Right lobe of liver (tissue), 6 donors: ENCODE results near the gene APBA1. TPM values are rescaled to one million over a fixed set of nuclear protein-coding genes. Genes with fewer than 3 reads are reported as not detected.
"Not testable (repeated sequence)": the region's sequence is repeated elsewhere in the genome, so short reads cannot be mapped to it uniquely, and the experiment has no call there.

Experiments used
- ATAC-seq, 4 donors: fragments of 200-7000 bp; cut with Tn5 transposase; one replicate each; pipeline ENCODE4 v1.9.1; 2020; ENCODE audit warnings: mild to moderate bottlenecking in 4 of 4, moderate library complexity in 4 of 4
- DNase-seq, 3 donors: peaks; one replicate each; pipeline ENCODE4 v3.0.0-alpha.2; 2020
- H3K27ac ChIP-seq, 3 donors: fragments of 200-600 bp; one replicate each; pipeline ENCODE4 v1.8.0; 2022
- H3K27me3 ChIP-seq, 2 donors: fragments of 200-600 bp; one replicate each; pipeline ENCODE4 v1.8.0; 2022
- H3K36me3 ChIP-seq, 4 donors: fragments of 200-600 bp; sonication (generic) in 1 of 4; one replicate each; pipeline versions ENCODE4 v1.5.1 to v1.8.0; 2017 to 2022; ENCODE audit warnings: control low read depth in 1 of 4
- H3K4me1 ChIP-seq, 4 donors: fragments of 200-600 bp; sonication (generic) in 1 of 4; one replicate each; pipeline versions ENCODE4 v1.5.1 to v1.8.0; 2017 to 2022; ENCODE audit warnings: control low read depth in 1 of 4
- H3K4me3 ChIP-seq, 3 donors: fragments of 200-600 bp; one replicate each; pipeline ENCODE4 v1.8.0; 2022
- H3K9me3 ChIP-seq, 4 donors: fragments of 200-600 bp; sonication (generic) in 1 of 4; one replicate each; pipeline versions ENCODE4 v1.5.1 to v1.8.0; 2017 to 2022; ENCODE audit warnings: control low read depth in 1 of 4
- POLR2A ChIP-seq: fragments of 450-650 bp; IDR thresholded peaks from one replicate; pipeline ENCODE4 v1.6.1; 2017; ENCODE audit warnings: antibody characterized with exemption, mild to moderate bottlenecking
- WGBS: methylation state at CpG from one replicate; pipeline ENCODE4 v1.1.6; 2018; ENCODE audit warnings: low coverage, low lambda C conversion rate; ENCODE audit not compliant: insufficient coverage; ENCODE audit errors: missing lambda C conversion rate; 5-methylcytosine and 5-hydroxymethylcytosine counted together
- intact Hi-C, 2 donors: fragments of 100-400 bp; cut with DNase I; formaldehyde crosslinking; loops; one replicate each; pipeline versions ENCODE4 v1.11.2 to v1.14.1; 2022
- total RNA-seq, 6 experiments: library from RNA; depleted of rRNA in 2 of 6; stranded (reverse); fragments of >200 nt in 2 of 6; fragmentation: NEBNext Ultra II Directional in 3 of 6; extraction: Animal tissue kit (Norgen Biotek cat#: 25700) in 3 of 6; gene quantifications; one replicate each; pipeline versions ENCODE4 v1.1.0 to v1.2.4, GENCODE V29; 2016 to 2023
- TF ChIP-seq, protein P1 (sequence below), 4 donors: fragments of 200-600 bp in 3 of 4; fragments of 450-650 bp in 1 of 4; IDR thresholded peaks; one replicate each; pipeline versions ENCODE4 v1.5.1 to v1.8.0; 2016 to 2022; ENCODE audit warnings: antibody characterized with exemption in 4 of 4, mild to moderate bottlenecking in 2 of 4
- donor health status: DM: no; HTN: yes; CAD: no.
- donor health status: DM: no; HTN: no; CAD: no.
- donor health status: DM: no; HTN: no; CAD: no.
- donor health status: DM: no; HTN: yes; CAD: no.
- donor health status: DM: no; HTN: yes; CAD: no.

APBA1 gene
- total RNA-seq, 6 experiments from 2014 or later = 6.6 to 25.5 (median 16.7) TPM

- Histone ChIP-seq H3K9me3 (no peaks in the 10 kb centered on the region), H3K4me1 (no peaks in the 10 kb centered on the region), H3K27ac (no peak overlapping the region), H3K27me3 (no peaks in the 10 kb centered on the region), H3K4me3 (no peak overlapping the region), H3K36me3 (peaks cover 0 to 2% (median 0%) of the 10 kb centered on the region in 4 donors)
- DNase-seq = no peak
- no peak for ATAC-seq
- WGBS = 93% methylated on average over 5 of the region's 8 CpGs
- intact Hi-C loops = no loop called here
- TF ChIP-seq POLR2A = no peak
- TF ChIP-seq, protein P1, sequence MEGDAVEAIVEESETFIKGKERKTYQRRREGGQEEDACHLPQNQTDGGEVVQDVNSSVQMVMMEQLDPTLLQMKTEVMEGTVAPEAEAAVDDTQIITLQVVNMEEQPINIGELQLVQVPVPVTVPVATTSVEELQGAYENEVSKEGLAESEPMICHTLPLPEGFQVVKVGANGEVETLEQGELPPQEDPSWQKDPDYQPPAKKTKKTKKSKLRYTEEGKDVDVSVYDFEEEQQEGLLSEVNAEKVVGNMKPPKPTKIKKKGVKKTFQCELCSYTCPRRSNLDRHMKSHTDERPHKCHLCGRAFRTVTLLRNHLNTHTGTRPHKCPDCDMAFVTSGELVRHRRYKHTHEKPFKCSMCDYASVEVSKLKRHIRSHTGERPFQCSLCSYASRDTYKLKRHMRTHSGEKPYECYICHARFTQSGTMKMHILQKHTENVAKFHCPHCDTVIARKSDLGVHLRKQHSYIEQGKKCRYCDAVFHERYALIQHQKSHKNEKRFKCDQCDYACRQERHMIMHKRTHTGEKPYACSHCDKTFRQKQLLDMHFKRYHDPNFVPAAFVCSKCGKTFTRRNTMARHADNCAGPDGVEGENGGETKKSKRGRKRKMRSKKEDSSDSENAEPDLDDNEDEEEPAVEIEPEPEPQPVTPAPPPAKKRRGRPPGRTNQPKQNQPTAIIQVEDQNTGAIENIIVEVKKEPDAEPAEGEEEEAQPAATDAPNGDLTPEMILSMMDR (IDR thresholded peaks at IDR 0.05) = no peak
Observed at GRCh38 chr9:69444021-69444420, 228.2 kb downstream of the APBA1 start.

- H3K4me3 ChIP-seq = no peak overlapping the region
- ATAC-seq (no peak), DNase-seq (no peak)
- no peaks in the 10 kb centered on the region for H3K36me3 ChIP-seq
- 95% methylated on average over 3 of the region's 3 CpGs for WGBS
- H3K27me3 ChIP-seq = no peaks in the 10 kb centered on the region
- TF ChIP-seq, protein P1 (IDR thresholded peaks at IDR 0.05) = no peak
- TF ChIP-seq POLR2A = no peak
- H3K27ac ChIP-seq = no peak overlapping the region
- no peaks in the 10 kb centered on the region for H3K4me1 ChIP-seq
- intact Hi-C loops = no loop called here
- no peaks in the 10 kb centered on the region for H3K9me3 ChIP-seq
Observed at GRCh38 chr9:69443178-69443577, 229.0 kb downstream of the APBA1 start.

DNA sequence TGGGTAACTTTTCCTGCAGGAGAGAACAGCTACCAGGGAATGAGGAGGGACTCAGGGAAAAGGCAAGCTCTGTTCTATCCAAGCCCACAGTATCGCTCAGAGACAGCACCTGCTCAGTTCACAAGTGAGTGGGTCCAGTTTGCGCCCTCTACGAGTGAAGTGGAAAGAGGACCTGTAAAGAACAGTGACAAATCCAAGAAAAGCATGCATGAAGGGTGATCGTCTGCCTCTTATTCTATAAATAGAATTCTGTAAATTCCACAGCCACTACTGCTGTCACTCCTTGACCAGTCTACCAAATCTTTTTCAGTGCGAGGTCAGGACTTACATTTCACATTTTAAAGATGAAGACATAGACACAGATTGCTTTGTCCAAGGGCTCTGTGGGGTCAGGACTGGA is 229.7 kb downstream of the APBA1 start:
- Histone ChIP-seq H3K36me3 (no peaks in the 10 kb centered on the region), H3K4me1 (no peaks in the 10 kb centered on the region), H3K4me3 (no peak overlapping the region), H3K27ac (no peak overlapping the region), H3K27me3 (no peaks in the 10 kb centered on the region), H3K9me3 (no peaks in the 10 kb centered on the region)
- DNase-seq (no peak), ATAC-seq (no peak)
- 78% methylated on average over 5 of the region's 5 CpGs for WGBS
- no peak for TF ChIP-seq POLR2A
- TF ChIP-seq, protein P1 (IDR thresholded peaks at IDR 0.05) = no peak
- intact Hi-C loops = no loop called here

DNA sequence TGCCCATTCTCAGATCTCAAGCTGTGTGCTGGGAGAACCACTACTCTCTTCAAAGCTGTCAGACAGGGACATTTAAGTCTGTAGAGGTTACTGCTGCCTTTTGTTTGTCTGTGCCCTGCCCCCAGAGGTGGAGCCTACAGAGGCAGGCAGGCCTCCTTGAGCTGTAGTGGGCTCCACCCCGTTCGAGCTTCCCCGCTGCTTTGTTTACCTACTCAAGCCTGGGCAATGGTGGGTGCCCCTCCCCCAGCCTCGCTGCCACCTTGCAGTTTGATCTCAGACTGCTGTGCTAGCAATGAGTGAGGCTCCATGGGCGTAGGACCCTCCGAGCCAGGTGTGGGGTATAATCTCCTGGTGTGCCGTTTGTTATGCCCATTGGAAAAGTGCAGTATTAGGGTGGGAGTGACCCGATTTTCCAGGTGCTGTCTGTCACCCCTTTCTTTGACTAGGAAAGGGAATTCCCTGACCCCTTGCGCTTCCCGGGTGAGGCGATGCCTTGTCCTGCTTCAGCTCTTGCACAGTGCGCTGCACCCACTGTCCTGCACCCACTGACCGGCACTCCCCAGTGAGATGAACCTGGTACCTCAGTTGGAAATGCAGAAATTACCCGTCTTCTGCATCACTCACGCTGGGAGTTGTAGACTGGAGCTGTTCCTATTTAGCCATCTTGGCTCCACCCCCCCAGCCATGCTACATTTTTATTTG is 231.8 kb downstream of the APBA1 start:
- DNase-seq, H3K9me3 ChIP-seq, H3K27me3 ChIP-seq, H3K4me1 ChIP-seq, ATAC-seq, H3K27ac ChIP-seq, H3K4me3 ChIP-seq, H3K36me3 ChIP-seq, intact Hi-C loops: not testable (repeated sequence)
- WGBS = 91% methylated on average over 12 of the region's 15 CpGs

DNA sequence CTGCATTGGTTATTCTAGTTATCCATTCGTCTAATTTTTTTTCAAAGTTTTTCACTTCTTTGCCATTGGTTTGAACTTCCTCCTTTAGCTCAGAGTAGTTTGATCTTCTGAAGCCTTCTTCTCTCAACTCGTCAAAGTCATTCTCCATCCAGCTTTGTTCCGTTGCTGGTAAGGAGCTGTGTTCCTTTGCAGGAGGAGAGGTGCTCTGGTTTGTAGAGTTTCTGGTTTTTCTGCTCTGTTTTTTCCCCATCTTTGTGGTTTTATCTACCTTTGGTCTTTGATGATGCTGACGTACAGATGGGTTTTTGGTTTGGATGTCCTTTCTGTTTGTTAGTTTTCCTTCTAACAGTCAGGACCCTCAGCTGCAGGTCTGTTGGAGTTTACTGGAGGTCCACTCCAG is 232.5 kb downstream of the APBA1 start:
- H3K36me3 ChIP-seq, ATAC-seq, H3K27ac ChIP-seq, intact Hi-C loops, H3K4me3 ChIP-seq, H3K4me1 ChIP-seq, H3K27me3 ChIP-seq, H3K9me3 ChIP-seq, DNase-seq: not testable (repeated sequence)
- WGBS = 82% methylated on average over 3 of the region's 4 CpGs
